Measurements from ENCODE around the gene PDE3A. TPM values are rescaled to one million over a fixed set of nuclear protein-coding genes. Genes with fewer than 3 reads are reported as not detected.

PDE3A gene
- total RNA-seq, 1 donor from 2014 or later = 2.4 TPM

DNA sequence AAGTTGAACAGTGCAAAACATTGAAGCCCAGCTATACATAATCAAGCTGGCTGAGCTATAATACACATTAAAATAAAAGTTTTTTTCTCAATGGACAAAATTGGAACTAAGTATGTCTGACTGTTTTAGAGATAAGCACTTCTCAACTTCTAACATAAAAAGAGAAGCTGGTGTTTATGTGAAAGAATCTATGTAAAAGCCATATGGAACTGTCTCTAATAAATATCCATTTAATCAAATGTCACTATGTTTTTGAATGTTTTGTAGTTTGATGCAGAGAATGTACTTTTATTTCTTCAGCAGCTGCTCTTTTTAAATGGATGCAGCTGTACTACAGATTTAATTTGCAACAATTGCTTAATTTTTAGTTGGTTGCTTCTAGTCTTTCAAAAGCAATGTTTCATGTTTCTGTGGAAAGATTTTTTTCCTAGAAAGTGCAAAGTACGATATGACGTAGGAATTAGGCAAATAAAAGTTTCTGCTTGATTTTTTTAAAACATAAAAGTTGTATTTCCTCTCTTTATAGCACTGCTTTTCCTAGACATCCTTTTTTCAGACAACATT lies 114.2 kb downstream of the PDE3A start:
- H3K4me3 Mint-ChIP-seq = no peak overlapping the region
- H3K27me3 Mint-ChIP-seq (ENCODE audit: low read depth) = no peaks in the 10 kb centered on the region
- no peak overlapping the region for H3K27ac Mint-ChIP-seq (ENCODE audit: unreplicated experiment)
- TF ChIP-seq, protein P1, sequence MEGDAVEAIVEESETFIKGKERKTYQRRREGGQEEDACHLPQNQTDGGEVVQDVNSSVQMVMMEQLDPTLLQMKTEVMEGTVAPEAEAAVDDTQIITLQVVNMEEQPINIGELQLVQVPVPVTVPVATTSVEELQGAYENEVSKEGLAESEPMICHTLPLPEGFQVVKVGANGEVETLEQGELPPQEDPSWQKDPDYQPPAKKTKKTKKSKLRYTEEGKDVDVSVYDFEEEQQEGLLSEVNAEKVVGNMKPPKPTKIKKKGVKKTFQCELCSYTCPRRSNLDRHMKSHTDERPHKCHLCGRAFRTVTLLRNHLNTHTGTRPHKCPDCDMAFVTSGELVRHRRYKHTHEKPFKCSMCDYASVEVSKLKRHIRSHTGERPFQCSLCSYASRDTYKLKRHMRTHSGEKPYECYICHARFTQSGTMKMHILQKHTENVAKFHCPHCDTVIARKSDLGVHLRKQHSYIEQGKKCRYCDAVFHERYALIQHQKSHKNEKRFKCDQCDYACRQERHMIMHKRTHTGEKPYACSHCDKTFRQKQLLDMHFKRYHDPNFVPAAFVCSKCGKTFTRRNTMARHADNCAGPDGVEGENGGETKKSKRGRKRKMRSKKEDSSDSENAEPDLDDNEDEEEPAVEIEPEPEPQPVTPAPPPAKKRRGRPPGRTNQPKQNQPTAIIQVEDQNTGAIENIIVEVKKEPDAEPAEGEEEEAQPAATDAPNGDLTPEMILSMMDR (conservative IDR thresholded peaks at IDR 0.05) = no peak
- no peak for DNase-seq (ENCODE audit: low read depth, low spot score)
- no peaks in the 10 kb centered on the region for H3K36me3 Mint-ChIP-seq (ENCODE audit: low read depth)
- no peaks in the 10 kb centered on the region for H3K9me3 Mint-ChIP-seq
- peaks cover 8% of the 10 kb centered on the region for H3K4me1 Mint-ChIP-seq

- no peaks in the 10 kb centered on the region for H3K9me3 Mint-ChIP-seq
- H3K36me3 Mint-ChIP-seq (ENCODE audit: low read depth) = no peaks in the 10 kb centered on the region
- H3K27ac Mint-ChIP-seq (ENCODE audit: unreplicated experiment) = no peak overlapping the region
- DNase-seq (ENCODE audit: low read depth, low spot score) = no peak
- H3K27me3 Mint-ChIP-seq (ENCODE audit: low read depth) = no peaks in the 10 kb centered on the region
- peaks cover 4% of the 10 kb centered on the region for H3K4me1 Mint-ChIP-seq
- TF ChIP-seq, protein P1 (conservative IDR thresholded peaks at IDR 0.05) = no peak
- no peak overlapping the region for H3K4me3 Mint-ChIP-seq
Measured at GRCh38 chr12:20483776-20484175, 115.4 kb downstream of the PDE3A start.

GRCh38 chr12:20486233-20486632 lies 117.9 kb downstream of the PDE3A start:
- Mint-ChIP-seq H3K36me3 (ENCODE audit: low read depth) (no peaks in the 10 kb centered on the region), H3K27ac (ENCODE audit: unreplicated experiment) (peak overlapping the region; percentile 85), H3K4me3 (no peak overlapping the region), H3K4me1 (peaks cover 4% of the 10 kb centered on the region), H3K9me3 (no peaks in the 10 kb centered on the region), H3K27me3 (ENCODE audit: low read depth) (no peaks in the 10 kb centered on the region)
- no peak for DNase-seq (ENCODE audit: low read depth, low spot score)
- TF ChIP-seq, protein P1 (conservative IDR thresholded peaks at IDR 0.05) = no peak

DNA sequence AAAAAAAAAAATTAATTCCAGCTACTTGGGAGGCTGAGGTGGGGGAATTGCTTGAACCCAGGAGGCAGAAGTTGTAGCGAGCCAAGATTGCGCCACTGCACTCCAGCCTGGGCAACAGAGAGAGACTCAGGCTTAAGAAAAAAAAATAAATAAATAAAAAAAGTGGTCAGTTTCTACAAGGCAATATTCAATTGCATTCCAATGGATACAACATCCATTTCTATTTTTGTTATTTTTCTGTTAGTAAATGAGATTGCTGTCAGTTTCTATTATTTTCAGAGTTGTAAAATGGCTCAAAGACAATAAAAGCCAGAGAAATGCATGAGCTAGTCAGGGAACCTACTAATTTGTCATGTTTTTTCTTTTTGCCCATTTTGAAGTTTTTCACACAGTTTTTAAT lies 119.2 kb downstream of the PDE3A start:
- DNase-seq (ENCODE audit: low read depth, low spot score) = no peak
- Mint-ChIP-seq H3K4me1 (peaks cover 4% of the 10 kb centered on the region), H3K4me3 (no peak overlapping the region), H3K27me3 (ENCODE audit: low read depth) (no peaks in the 10 kb centered on the region), H3K9me3 (no peaks in the 10 kb centered on the region), H3K27ac (ENCODE audit: unreplicated experiment) (no peak overlapping the region), H3K36me3 (ENCODE audit: low read depth) (no peaks in the 10 kb centered on the region)
- TF ChIP-seq, protein P1 (conservative IDR thresholded peaks at IDR 0.05) = no peak

- Mint-ChIP-seq H3K27ac (ENCODE audit: unreplicated experiment) (no peak overlapping the region), H3K4me3 (no peak overlapping the region), H3K4me1 (peaks cover 4% of the 10 kb centered on the region), H3K27me3 (ENCODE audit: low read depth) (no peaks in the 10 kb centered on the region), H3K36me3 (ENCODE audit: low read depth) (no peaks in the 10 kb centered on the region), H3K9me3 (no peaks in the 10 kb centered on the region)
- TF ChIP-seq, protein P1 (conservative IDR thresholded peaks at IDR 0.05) = no peak
- DNase-seq (ENCODE audit: low read depth, low spot score) = no peak
Measured at GRCh38 chr12:20489645-20490044, 121.3 kb downstream of the PDE3A start.

All from neural crest cell (in vitro differentiated cells).